HG03025 (cell line): ENCODE data around the gene PRXL2B.
A peak's percentile ranks its signal among the peaks of the same experiment; 100 is the strongest.

Experiments used
- ATAC-seq: cut with Tn5 transposase; IDR thresholded peaks from one replicate; pipeline ENCODE4 v1.9.1; 2021; ENCODE audit warnings: mild to moderate bottlenecking, moderate library complexity; ENCODE audit not compliant: unreplicated experiment, low FRiP score

The PRXL2B gene, protein sequence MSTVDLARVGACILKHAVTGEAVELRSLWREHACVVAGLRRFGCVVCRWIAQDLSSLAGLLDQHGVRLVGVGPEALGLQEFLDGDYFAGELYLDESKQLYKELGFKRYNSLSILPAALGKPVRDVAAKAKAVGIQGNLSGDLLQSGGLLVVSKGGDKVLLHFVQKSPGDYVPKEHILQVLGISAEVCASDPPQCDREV

GRCh38 chr1:2586154-2587070 lies at the start of gene PRXL2B:
Gene PRXL2B, plus strand, starts transcription at chr1:2586777. Its CDS starts 109 bp downstream, at chr1:2586886.
- ATAC-seq, result peak; percentile 54

DNA sequence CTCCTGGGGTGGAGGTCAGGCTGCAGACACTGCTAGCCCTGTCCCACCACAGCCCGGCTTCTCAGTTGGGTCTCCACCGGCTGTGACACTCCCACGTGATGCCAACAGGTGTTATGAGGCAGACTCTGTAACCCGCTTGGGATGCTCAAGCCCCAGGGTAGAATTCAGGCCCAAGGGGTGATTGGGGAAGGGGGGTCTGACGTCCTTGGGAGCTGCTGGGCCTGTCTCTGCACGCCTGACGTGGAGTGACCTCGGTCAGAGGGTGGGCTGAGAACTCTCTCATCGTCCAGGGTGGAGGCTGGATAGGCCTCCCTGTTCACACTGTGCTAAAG lies 48.8 kb upstream of the PRXL2B start:
- ATAC-seq, result no peak

- no peak for ATAC-seq
Observed at GRCh38 chr1:2538376-2538775, 48.2 kb upstream of the PRXL2B start.

GRCh38 chr1:2538872-2539271 lies 47.7 kb upstream of the PRXL2B start:
- no peak for ATAC-seq

GRCh38 chr1:2539312-2539907 lies 47.2 kb upstream of the PRXL2B start:
- no peak for ATAC-seq

DNA sequence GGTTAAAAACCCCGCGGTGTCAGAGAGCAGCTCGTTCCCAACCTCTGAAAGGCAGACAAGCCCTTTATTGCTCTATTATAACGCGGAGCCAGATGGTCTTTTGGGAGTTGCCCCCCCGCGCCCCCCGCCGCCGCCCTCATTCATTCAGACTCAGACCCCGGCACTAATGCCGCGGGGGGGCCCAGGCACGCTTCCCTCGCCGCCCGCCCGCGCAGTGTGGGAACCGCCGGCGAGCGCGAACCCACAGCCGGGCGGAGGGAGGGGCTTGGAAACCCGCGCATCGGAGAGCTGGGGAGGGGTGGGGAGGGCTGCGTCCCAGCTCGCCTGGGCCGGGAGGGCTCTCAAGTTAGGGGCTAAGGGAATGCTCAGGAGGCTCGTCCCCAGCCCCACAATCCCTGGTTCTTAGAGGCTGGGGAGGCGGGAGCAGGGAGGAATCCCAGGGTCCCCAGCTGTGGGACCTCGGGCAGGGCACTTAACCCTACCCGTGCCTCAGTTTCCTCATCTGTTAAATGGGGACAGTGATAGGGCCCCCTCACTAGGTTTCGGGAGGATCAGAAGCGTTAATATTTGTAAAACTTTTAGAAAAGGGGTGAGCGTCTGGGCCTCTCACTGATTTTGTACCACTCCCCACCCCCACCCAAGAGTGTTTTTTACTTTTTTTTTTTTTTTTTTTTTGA lies 45.6 kb upstream of the PRXL2B start:
- no peak for ATAC-seq

- no peak for ATAC-seq
Observed at GRCh38 chr1:2541619-2542245, 44.8 kb upstream of the PRXL2B start.

DNA sequence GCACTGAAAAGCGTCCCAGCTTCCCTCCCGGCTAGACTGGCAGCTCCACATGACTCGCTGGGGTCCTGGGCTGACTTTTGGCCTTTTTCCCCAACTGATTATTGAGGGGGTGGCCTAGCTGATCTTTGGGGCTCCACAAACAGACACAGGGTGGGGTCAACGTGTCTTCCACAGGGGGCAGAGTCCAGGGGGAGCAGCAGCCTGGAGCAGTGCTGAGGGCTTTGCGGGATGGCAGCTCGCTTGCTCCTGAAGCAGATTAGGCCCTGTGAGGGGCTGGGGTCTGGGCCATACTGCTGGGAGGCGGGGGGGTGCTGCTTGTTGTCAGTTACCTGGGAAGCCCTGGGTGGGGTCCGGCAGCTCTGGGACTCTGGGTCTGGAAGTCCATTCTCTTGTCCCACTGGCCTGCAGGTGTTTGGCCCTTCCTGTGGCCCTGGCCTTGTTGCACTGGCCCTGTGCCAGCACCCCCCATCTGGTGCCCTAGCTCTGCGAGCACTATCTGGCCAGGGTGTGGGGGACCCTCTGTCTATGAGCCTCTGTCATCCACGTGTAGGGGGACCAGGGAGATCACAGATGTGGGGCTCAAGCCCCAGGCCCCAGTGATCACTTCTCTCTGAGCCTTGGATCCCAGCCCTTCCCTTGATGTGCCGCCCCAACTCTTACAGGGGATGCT lies 44.2 kb upstream of the PRXL2B start:
- ATAC-seq, result no peak

DNA sequence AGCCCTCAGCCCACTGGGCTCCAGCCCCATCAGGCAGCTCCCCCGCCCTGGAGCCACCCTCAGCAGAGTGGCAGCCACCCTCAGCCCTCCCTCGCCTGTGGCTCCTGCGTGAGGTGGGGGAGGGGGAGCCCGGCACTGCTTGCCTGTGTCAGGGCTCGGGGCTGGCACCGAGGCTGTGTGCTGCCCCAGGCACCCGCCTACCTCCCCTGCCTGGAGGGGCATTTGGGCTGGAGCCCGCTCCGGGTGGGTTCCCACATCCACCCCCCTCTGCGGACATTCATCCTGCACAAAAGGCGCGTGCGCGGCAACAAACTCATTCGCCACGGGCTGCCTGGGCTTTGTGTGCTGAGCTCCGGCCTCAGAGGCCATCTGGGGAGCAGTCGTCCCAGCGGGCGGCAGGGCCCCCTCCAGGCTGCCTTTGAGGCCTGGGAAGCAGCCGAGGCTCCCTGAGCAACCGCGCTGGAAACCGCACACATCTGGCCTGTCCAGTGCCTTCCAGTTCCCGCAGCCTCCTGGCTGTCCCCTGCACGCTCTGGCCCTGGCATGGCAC lies 43.0 kb upstream of the PRXL2B start:
- ATAC-seq, result no peak

GRCh38 chr1:2544093-2544874 lies 42.3 kb upstream of the PRXL2B start:
- no peak for ATAC-seq

DNA sequence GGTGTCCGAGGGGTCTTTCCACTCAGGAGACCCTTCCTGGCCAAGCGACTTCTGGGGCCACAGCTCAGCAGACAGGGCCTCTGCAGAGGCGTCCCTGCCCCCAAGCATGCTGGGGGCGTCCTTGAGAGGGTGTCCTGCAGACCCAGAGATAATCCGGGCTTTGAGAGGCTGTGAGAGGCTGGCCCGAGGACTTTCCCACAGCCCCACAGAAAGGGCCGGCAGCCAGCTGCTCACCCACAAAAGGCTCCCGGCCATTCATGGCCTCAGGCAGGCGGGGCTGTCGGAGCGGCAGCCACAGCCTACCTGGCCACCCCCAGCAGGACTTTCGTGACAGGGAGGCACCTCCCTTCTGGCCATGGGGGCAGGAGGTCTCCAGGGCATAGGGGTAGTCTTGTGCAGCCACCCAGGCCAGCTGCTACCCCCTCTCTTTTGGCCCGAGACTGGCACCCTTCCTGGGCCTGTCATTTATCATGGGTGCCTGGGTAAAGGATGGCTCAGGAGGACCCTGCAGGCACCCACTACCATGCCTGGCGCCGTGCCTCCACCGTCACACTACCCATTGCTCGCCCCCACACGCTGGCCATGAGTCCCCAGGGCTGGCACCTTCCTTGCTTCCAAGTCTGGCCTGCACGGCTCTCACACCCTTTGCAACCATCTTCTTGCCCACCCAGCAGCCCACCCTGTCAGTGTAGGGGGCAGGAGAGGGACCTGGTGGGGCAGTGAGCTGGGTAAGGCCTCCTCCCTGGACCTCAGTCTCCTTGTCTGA lies 41.5 kb upstream of the PRXL2B start:
- ATAC-seq, result no peak

- ATAC-seq, result peak; percentile 28
Observed at GRCh38 chr1:2545754-2546514, 40.6 kb upstream of the PRXL2B start.

DNA sequence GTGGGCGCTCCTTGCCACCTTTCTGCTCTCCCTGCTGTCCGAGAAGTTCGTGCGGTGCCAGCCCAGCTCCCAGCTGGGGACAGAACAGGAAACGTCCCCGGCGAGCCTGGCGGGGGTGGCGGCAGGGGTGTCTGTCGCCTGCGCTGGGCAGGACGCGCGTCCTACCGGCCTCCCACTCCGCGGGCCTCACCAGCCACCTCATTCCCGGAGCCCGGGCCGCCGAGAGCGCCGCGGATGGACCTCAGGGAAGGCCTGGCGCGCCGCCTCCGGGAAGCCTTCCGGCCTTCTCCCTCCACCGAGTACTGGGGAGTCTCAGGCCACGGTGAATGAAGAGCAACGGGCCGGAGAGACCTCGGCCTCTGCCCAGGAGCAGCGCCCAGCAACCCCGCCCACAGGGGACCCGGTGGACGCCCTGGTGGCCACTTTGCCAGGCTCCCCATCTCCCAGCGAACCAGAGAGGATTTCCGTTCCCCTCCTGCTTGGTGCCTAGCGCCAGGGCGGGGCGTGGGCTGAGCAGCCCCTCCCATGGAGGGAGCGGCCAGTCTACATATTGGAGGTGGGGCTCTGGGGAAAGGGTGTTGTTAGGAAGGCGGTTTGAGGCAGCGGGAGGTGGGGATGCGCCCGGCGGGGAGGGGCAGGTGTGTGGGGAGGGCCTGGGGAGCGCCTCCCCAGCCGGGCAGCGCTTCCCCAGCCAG lies 39.9 kb upstream of the PRXL2B start:
- ATAC-seq, result peak; percentile 21

DNA sequence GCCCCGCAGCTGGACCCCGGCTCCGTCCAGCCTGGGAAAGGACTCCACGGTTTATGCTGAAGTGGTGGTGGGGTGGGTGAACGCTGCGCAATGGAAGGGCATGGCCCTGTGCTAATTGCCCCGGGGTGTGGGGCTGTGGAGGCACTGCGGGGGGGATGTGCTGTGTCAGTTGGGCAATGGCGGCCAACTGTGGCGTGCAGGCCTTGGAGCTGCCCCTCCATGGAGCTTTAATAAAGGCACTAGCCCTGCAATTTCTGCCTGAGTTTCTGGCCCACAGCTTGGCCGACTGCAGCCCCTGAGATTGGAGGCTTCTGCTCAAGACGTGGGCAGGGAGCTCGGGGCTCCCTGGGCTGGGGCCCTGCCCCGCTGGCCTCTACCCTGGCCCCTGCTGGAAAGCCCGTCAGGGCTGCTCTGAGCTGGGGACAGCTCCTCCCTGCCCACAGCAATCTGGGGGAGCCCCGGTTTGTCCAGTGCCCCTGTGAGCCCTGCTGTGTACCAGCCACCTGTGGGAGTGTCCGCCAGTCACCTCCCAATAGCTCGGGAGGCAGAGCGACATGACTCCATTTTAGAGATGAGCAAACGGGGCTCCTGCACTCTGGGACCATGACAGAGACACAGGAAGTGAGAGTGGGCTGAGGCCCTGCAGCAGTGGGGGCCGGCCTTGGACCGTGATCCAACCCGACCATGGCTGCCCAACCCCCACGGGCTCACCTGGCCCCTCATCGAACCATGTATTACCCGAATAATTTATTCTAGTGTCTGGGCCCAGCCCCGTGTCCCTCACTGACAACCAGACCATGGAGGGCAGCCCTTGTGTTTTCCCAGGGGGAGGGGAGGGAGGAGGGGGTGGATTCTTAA lies 39.1 kb upstream of the PRXL2B start:
- ATAC-seq, result no peak

- ATAC-seq, result no peak
Observed at GRCh38 chr1:2548068-2548589, 38.4 kb upstream of the PRXL2B start.
